ENCODE measurements around the gene ALKBH5.

GRCh38 chr17:18205861-18206260 lies 22.2 kb downstream of the ALKBH5 start:
- TF ChIP-seq GATA2 (IDR thresholded peaks at IDR 0.05; ENCODE audit: low read depth, low read length) (no peak), GATA3 (IDR thresholded peaks at IDR 0.05; ENCODE audit: low read depth, low read length) (no peak)

All from SH-SY5Y (cell line).